Measurements from ENCODE around the gene MUC5B. TPM values are rescaled to one million over a fixed set of nuclear protein-coding genes. Genes with fewer than 3 reads are reported as not detected.

The MUC5B gene
- total and polyA plus RNA-seq, 2 of the 13 experiments (the other 11 are each of a cell fraction or from before 2014, with no cell fraction given), result 0.01 TPM; not detected in 1

GRCh38 chr11:1199241-1199750 lies 23.6 kb upstream of the MUC5B start:
- H3K27me3 ChIP-seq (ENCODE audit: control insufficient read depth in 1 of 2, insufficient read depth in 2 of 2, low read length in 2 of 2), result peaks cover 32 to 75% of the 10 kb centered on the region in 2 experiments
- peak; percentile 73; the same call in 1 of the 2 replicates for TF ChIP-seq MTF2 (CRISPR knock-in tag; IDR thresholded peaks at IDR 0.05; ENCODE audit: borderline replicate concordance)
- no peak for TF ChIP-seq GABPA (IDR thresholded peaks at IDR 0.05; ENCODE audit: low read depth, low read length)
- TF ChIP-seq GABPA (CRISPR knock-in tag; IDR thresholded peaks at IDR 0.05; ENCODE audit: low read depth), result no peak
- TF ChIP-seq GATAD2A (CRISPR knock-in tag; IDR thresholded peaks at IDR 0.05), result no peak
- no peak for TF ChIP-seq PTBP1 (IDR thresholded peaks at IDR 0.05; ENCODE audit: low read depth, low read length, poor library complexity, severe bottlenecking)
- FAIRE-seq, result no peak
- WGBS (ENCODE audit: low lambda C conversion rate), result 29% methylated on average over 4 of the region's 27 CpGs
- no peak overlapping the region for H3K4me3 ChIP-seq (replicated peaks in 1 of 3; ENCODE audit: insufficient read depth in 1 of 3, low read depth in 2 of 3, low read length in 3 of 3)
- H3K79me2 ChIP-seq (ENCODE audit: insufficient read depth, low read length), result no peaks in the 10 kb centered on the region
- no TSS peak for BruUV-seq (replicated peaks)
- no peaks in the 10 kb centered on the region for H3K4me1 ChIP-seq (ENCODE audit: insufficient read depth, low read length)
- no peak overlapping the region for H3K27ac ChIP-seq (ENCODE audit: extremely low read length, insufficient read depth, low read length)
- DNase-seq (ENCODE audit: low spot score), result no peak
- intact Hi-C loops (cut with micrococcal nuclease; ENCODE audit: unreplicated experiment), result no loop called here
- no peaks in the 10 kb centered on the region for H3K9me3 ChIP-seq (ENCODE audit: low read length)
- no peaks in the 10 kb centered on the region for H4K20me1 ChIP-seq (ENCODE audit: insufficient read depth, low read length)
- no peak overlapping the region for H2AFZ ChIP-seq (ENCODE audit: low read length)
- in situ Hi-C loops (cut with HindIII; ENCODE audit: extremely low pct_ligation_motif_present, low pct_unique_long_range_greater_than_20kb), result no loop called here
- ChIA-PET POLR2A (no interaction called here), CTCF (ENCODE audit: low intra/inter-chr PET ratio, low total read pairs) (no interaction called here)
- no peak overlapping the region for H3K9ac ChIP-seq (ENCODE audit: insufficient read depth, low read depth, low read length)
- H3K4me2 ChIP-seq (ENCODE audit: low read depth, low read length), result no peak overlapping the region
- ATAC-seq, result no peak
- no peaks in the 10 kb centered on the region for H3K36me3 ChIP-seq (replicated peaks in 1 of 2; ENCODE audit: control insufficient read depth in 1 of 2, insufficient read depth in 2 of 2, low read length in 2 of 2)

- no peak overlapping the region for H3K9ac ChIP-seq (ENCODE audit: insufficient read depth, low read depth, low read length)
- intact Hi-C loops (cut with micrococcal nuclease; ENCODE audit: unreplicated experiment) (loop anchor here (10.0 kb wide), 1 partner anchor 65 kb away; no protein-coding TSS in a partner anchor), in situ Hi-C loops (cut with HindIII; ENCODE audit: extremely low pct_ligation_motif_present, low pct_unique_long_range_greater_than_20kb) (no loop called here)
- H3K27me3 ChIP-seq (ENCODE audit: control insufficient read depth in 1 of 2, insufficient read depth in 2 of 2, low read length in 2 of 2), result peaks cover 35 to 77% of the 10 kb centered on the region in 2 experiments
- ChIA-PET POLR2A (no interaction called here), CTCF (ENCODE audit: low intra/inter-chr PET ratio, low total read pairs) (no interaction called here)
- no peak overlapping the region for H3K4me2 ChIP-seq (ENCODE audit: low read depth, low read length)
- no peak overlapping the region for H3K4me3 ChIP-seq (replicated peaks in 1 of 3; ENCODE audit: insufficient read depth in 1 of 3, low read depth in 2 of 3, low read length in 3 of 3)
- no peaks in the 10 kb centered on the region for H3K9me3 ChIP-seq (ENCODE audit: low read length)
- FAIRE-seq, result no peak
- 19% methylated on average over 15 of the region's 47 CpGs for whole genome bisulfite sequencing (ENCODE audit: low lambda C conversion rate)
- no peak overlapping the region for H3K27ac ChIP-seq (ENCODE audit: extremely low read length, insufficient read depth, low read length)
- DNase-seq (ENCODE audit: low spot score), result no peak
- H2AFZ ChIP-seq (ENCODE audit: low read length), result no peak overlapping the region
- no peaks in the 10 kb centered on the region for H3K4me1 ChIP-seq (ENCODE audit: insufficient read depth, low read length)
- no peak for TF ChIP-seq SMYD3 (CRISPR knock-in tag; IDR thresholded peaks at IDR 0.05)
- no peak for TF ChIP-seq TEAD3 (CRISPR knock-in tag; optimal IDR thresholded peaks at IDR 0.05; ENCODE audit: borderline replicate concordance)
- TF ChIP-seq ZFP36L1 (CRISPR knock-in tag; IDR thresholded peaks at IDR 0.05), result no peak
- no peak for TF ChIP-seq ZNF703 (CRISPR knock-in tag; IDR thresholded peaks at IDR 0.05; ENCODE audit: borderline replicate concordance)
- no peak for TF ChIP-seq HCFC1 (IDR thresholded peaks at IDR 0.05; ENCODE audit: low read depth, low read length)
- no peak for TF ChIP-seq MBNL3 (CRISPR knock-in tag; conservative IDR thresholded peaks at IDR 0.05)
- no peak for TF ChIP-seq ZNF253 (CRISPR knock-in tag; IDR thresholded peaks at IDR 0.05; ENCODE audit: borderline replicate concordance)
- no peaks in the 10 kb centered on the region for H3K36me3 ChIP-seq (replicated peaks in 1 of 2; ENCODE audit: control insufficient read depth in 1 of 2, insufficient read depth in 2 of 2, low read length in 2 of 2)
- no peaks in the 10 kb centered on the region for H3K79me2 ChIP-seq (ENCODE audit: insufficient read depth, low read length)
- no TSS peak for BruUV-seq (replicated peaks)
- no peak for ATAC-seq
- no peaks in the 10 kb centered on the region for H4K20me1 ChIP-seq (ENCODE audit: insufficient read depth, low read length)
These were observed 22.9 kb upstream of the MUC5B start for GRCh38 chr11:1199751-1200610.

Measured in HepG2 (cell line).